ENCODE results near the gene PRIMPOL.

Gene PRIMPOL

GRCh38 chr4:184616633-184617551, 32.6 kb upstream of the PRIMPOL start:
- Histone ChIP-seq H2AFZ (ENCODE audit: low read length) (peak overlapping the region; percentile 31), H3K4me3 (ENCODE audit: low read depth, low read length, poor library complexity, severe bottlenecking) (peak overlapping the region; percentile 16), H4K20me1 (ENCODE audit: insufficient read depth, low read length) (no peaks in the 10 kb centered on the region), H3K9me2 (ENCODE audit: low read depth, low read length) (no peaks in the 10 kb centered on the region), H3K4me2 (ENCODE audit: low read length) (peak overlapping the region; percentile 53), H3K9me3 (ENCODE audit: low read length) (peaks cover 10% of the 10 kb centered on the region), H3K4me1 (ENCODE audit: insufficient read depth, low read length, severe bottlenecking) (peaks cover 25% of the 10 kb centered on the region), H3K27ac (ENCODE audit: low read depth, low read length, poor library complexity, severe bottlenecking) (peak overlapping the region; percentile 82), H3K9ac (ENCODE audit: low read length) (peak overlapping the region; percentile 7; the same call in 1 of the 2 replicates), H3K27me3 (ENCODE audit: insufficient read depth, low read length) (no peaks in the 10 kb centered on the region), H3F3A (ENCODE audit: insufficient read depth, low read length) (no peaks in the 10 kb centered on the region), H3K36me3 (ENCODE audit: insufficient read depth, low read length) (no peaks in the 10 kb centered on the region), H3K79me2 (ENCODE audit: insufficient read depth, low read length) (no peaks in the 10 kb centered on the region)
- TF ChIP-seq EZH2 (IDR thresholded peaks at IDR 0.05; ENCODE audit: borderline replicate concordance, low read length) (no peak), CTCF (IDR thresholded peaks at IDR 0.05; ENCODE audit: low read length) (no peak)

GRCh38 chr4:184617600-184618196, 31.8 kb upstream of the PRIMPOL start:
- H3K36me3 ChIP-seq (ENCODE audit: insufficient read depth, low read length): no peaks in the 10 kb centered on the region
- H3K9me3 ChIP-seq (ENCODE audit: low read length): peaks cover 10% of the 10 kb centered on the region
- H3K4me1 ChIP-seq (ENCODE audit: insufficient read depth, low read length, severe bottlenecking): peaks cover 23% of the 10 kb centered on the region
- no peak overlapping the region for H3K4me3 ChIP-seq (ENCODE audit: low read depth, low read length, poor library complexity, severe bottlenecking)
- no peaks in the 10 kb centered on the region for H3K27me3 ChIP-seq (ENCODE audit: insufficient read depth, low read length)
- peak overlapping the region; percentile 53; the same call in 1 of the 2 replicates for H3K4me2 ChIP-seq (ENCODE audit: low read length)
- H4K20me1 ChIP-seq (ENCODE audit: insufficient read depth, low read length): no peaks in the 10 kb centered on the region
- no peaks in the 10 kb centered on the region for H3K79me2 ChIP-seq (ENCODE audit: insufficient read depth, low read length)
- H3K9ac ChIP-seq (ENCODE audit: low read length): no peak overlapping the region; the same call in 1 of the 2 replicates
- no peaks in the 10 kb centered on the region for H3K9me2 ChIP-seq (ENCODE audit: low read depth, low read length)
- H3F3A ChIP-seq (ENCODE audit: insufficient read depth, low read length): no peaks in the 10 kb centered on the region
- TF ChIP-seq CTCF (IDR thresholded peaks at IDR 0.05; ENCODE audit: low read length) (no peak), EZH2 (IDR thresholded peaks at IDR 0.05; ENCODE audit: borderline replicate concordance, low read length) (no peak)
- no peak overlapping the region for H2AFZ ChIP-seq (ENCODE audit: low read length)
- H3K27ac ChIP-seq (ENCODE audit: low read depth, low read length, poor library complexity, severe bottlenecking): peak overlapping the region; percentile 82

GRCh38 chr4:184620212-184620867, 29.2 kb upstream of the PRIMPOL start:
- Histone ChIP-seq H3K36me3 (ENCODE audit: insufficient read depth, low read length) (no peaks in the 10 kb centered on the region), H3K9ac (ENCODE audit: low read length) (no peak overlapping the region), H3K9me3 (ENCODE audit: low read length) (no peaks in the 10 kb centered on the region), H3K4me2 (ENCODE audit: low read length) (no peak overlapping the region), H3K9me2 (ENCODE audit: low read depth, low read length) (no peaks in the 10 kb centered on the region), H3K27me3 (ENCODE audit: insufficient read depth, low read length) (no peaks in the 10 kb centered on the region), H4K20me1 (ENCODE audit: insufficient read depth, low read length) (no peaks in the 10 kb centered on the region), H2AFZ (ENCODE audit: low read length) (no peak overlapping the region), H3K4me3 (ENCODE audit: low read depth, low read length, poor library complexity, severe bottlenecking) (no peak overlapping the region), H3F3A (ENCODE audit: insufficient read depth, low read length) (no peaks in the 10 kb centered on the region), H3K79me2 (ENCODE audit: insufficient read depth, low read length) (no peaks in the 10 kb centered on the region), H3K4me1 (ENCODE audit: insufficient read depth, low read length, severe bottlenecking) (peaks cover 24% of the 10 kb centered on the region), H3K27ac (ENCODE audit: low read depth, low read length, poor library complexity, severe bottlenecking) (no peak overlapping the region)
- TF ChIP-seq CTCF (IDR thresholded peaks at IDR 0.05; ENCODE audit: low read length): no peak
- TF ChIP-seq EZH2 (IDR thresholded peaks at IDR 0.05; ENCODE audit: borderline replicate concordance, low read length): no peak

Measured in OCI-LY1 (cell line).